ENCODE measurements around the gene CCDC86.

GRCh38 chr11:60867871-60868681 is 26.2 kb downstream of the CCDC86 start:
- no peak for TF ChIP-seq MAZ (IDR thresholded peaks at IDR 0.05; ENCODE audit: borderline replicate concordance, low read depth, low read length)
- no peak for TF ChIP-seq RAD21 (IDR thresholded peaks at IDR 0.05; ENCODE audit: low read length)
- no peak for TF ChIP-seq POLR2A (IDR thresholded peaks at IDR 0.05; ENCODE audit: low read depth, low read length)

All from IMR-90 (cell line).